Subcutaneous adipose tissue (tissue), 4 donors: ENCODE data around the gene CCDC7. TPM values are rescaled to one million over a fixed set of nuclear protein-coding genes. Genes with fewer than 3 reads are reported as not detected.

Source experiments
- total RNA-seq, 4 donors: library from RNA; depleted of rRNA; stranded (reverse); fragments of >200 nt; gene quantifications; one replicate each; pipeline ENCODE4 v1.1.0, GENCODE V29; 2016
- TF ChIP-seq, protein P1 (sequence below): fragments of 450-650 bp; IDR thresholded peaks from one replicate; pipeline ENCODE4 v1.5.1; 2016; ENCODE audit warnings: low read depth, mild to moderate bottlenecking, control low read depth, antibody characterized with exemption, moderate library complexity

The CCDC7 gene
- total RNA-seq, 4 donors from 2014 or later = 11.0 to 31.0 (median 27.5) TPM

DNA sequence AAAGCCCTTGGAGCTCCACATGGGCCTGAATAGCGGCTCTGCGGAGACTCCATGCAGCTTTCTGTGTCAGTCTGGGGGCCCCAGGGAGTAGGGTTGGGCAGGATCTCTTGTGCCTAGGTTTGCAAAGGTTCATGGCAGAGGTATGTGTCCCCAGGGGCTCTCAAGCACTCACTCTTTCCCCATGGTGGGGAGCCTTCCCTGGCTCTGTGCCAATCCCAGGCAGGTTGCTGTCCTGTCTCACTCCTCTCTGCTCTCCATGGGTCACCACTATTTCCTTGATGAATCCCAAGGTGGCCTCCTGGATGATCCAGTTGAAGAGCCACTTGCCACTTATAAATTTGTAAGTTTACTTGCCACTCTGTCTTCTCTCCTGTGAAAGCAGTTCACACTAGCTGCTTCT, 238.4 kb downstream of the CCDC7 start:
- TF ChIP-seq, protein P1, sequence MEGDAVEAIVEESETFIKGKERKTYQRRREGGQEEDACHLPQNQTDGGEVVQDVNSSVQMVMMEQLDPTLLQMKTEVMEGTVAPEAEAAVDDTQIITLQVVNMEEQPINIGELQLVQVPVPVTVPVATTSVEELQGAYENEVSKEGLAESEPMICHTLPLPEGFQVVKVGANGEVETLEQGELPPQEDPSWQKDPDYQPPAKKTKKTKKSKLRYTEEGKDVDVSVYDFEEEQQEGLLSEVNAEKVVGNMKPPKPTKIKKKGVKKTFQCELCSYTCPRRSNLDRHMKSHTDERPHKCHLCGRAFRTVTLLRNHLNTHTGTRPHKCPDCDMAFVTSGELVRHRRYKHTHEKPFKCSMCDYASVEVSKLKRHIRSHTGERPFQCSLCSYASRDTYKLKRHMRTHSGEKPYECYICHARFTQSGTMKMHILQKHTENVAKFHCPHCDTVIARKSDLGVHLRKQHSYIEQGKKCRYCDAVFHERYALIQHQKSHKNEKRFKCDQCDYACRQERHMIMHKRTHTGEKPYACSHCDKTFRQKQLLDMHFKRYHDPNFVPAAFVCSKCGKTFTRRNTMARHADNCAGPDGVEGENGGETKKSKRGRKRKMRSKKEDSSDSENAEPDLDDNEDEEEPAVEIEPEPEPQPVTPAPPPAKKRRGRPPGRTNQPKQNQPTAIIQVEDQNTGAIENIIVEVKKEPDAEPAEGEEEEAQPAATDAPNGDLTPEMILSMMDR = no peak

DNA sequence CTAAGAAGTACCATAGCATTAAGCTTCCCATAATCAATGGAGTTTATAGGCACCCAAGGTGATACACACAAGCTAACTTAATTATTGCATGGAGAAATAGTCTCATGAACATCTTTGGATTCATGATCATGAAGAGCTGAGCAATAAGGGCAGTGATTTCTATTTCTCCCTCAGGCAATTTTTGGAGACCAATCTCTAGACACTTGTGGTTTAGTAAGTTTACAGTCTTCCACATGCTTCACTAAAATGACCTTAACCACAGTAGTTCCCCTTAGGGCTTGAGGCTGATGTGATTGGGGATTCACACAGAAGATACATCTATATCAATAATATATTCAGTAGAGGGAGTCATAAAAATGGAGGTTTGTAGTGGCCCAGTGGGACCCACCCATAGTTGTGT, 241.2 kb downstream of the CCDC7 start:
- TF ChIP-seq, protein P1 = no peak

DNA sequence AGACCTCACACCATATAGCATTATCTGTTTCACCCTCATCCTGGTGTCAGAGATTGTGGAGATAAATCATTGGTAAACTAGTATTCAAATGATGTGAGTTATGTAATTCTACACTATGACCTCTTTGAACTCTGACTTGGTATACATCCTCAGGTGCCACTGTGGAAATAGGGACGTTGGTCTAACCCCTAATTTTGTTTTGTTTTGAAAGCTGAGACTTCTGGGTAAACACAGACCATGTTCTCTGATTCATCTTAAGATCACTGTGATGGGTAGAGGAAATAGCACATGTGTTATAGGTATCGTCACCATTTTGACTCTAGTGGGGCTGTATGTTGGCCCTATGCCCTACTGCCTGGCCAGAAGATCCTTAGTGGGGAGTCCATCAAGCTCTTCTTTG, 241.6 kb downstream of the CCDC7 start:
- TF ChIP-seq, protein P1 = no peak

DNA sequence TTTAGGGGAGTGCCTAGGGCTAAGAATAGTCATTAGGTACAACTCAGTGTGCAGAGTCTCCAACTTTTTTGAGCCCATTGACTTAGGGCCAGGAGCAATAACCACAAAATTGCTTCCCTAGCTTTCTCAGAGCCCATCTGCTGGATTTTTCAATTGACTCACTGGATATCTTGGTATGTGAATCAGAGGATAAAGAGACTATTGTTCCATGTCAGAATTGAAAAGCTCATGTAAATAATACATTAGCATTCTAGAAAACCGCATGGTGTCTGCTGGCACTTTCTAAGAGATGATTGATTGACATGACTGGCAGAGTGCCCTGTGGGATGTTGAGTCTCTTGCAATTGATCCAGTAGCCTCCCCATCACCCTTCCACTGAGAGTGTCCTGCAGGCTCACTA, 246.2 kb downstream of the CCDC7 start:
- TF ChIP-seq, protein P1 = no peak

DNA sequence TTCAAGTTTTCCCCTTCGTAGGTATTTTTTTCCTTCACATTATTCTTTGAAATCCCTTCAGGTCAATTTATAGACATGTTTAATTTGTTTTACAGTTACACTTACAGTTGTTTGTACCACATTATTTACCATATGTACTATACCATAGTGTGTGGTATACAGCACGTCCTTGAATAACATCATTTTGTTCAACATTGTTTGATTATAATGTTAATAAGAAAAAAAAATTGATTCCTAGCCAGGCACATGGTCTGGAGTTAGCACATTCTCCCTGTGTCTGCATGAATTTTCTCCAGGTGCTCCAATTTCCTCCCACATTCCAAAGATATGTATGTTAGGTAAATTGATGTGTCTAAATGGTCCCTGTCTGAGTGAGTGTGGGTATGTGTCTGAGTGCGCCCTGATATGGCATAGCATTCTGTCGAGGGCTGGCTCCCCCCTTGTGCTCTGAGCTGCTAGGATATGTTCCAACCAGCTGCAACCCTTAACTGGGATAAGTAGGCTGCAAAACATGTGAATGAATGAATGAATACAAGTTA, 247.6 kb downstream of the CCDC7 start:
- TF ChIP-seq, protein P1 = no peak

DNA sequence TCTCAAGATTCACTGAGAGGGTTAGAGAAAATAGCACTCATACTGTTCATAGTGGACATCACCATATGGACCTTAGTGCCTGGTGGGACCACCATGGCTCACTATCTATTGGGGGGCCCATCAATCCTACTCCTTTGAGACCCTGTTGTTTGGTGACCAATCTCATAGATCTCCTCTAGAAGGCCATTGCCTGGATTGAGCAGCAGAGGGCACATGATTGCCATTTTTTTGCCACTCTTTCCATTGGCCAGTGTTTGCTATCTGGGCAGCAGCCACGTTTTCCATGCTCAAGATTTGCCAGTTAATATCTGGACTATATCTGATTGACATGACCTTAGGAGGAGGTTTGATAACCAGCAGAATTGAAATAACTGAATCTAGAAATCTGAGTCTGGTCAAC, 267.6 kb downstream of the CCDC7 start:
- TF ChIP-seq, protein P1 = no peak

DNA sequence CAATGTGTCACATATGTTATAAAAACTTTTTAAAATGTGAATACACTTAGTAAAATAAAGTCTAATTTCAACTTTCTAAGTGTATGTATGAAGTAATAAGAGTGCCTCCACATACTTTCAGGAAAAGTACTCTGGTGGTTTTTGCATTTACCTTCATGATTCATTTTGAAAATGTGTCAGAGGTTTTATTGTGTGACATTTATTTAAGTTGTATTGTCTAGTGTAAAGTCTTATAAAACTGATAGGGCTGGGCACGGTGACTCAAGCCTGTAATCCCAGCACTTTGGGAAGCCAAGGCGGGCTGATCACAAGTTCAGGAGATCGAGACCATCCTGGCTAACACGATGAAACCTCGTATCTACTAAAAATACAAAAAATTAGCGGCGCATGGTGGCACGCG, 285.6 kb downstream of the CCDC7 start:
- TF ChIP-seq, protein P1 = no peak
